Natural killer cell (primary cell): ENCODE results near the gene MPZL2. TPM values are rescaled to one million over a fixed set of nuclear protein-coding genes. Genes with fewer than 3 reads are reported as not detected.
A peak's percentile ranks its signal among the peaks of the same experiment; 100 is the strongest.

Source experiments
- ATAC-seq, 3 donors: fragments of 150-1000 bp in 2 of 3; fragments of 200-7000 bp in 1 of 3; cut with Tn5 transposase; 1 replicate in 1 of 3; 2 replicates in 2 of 3; pipeline ENCODE4 v1.10.0; 2021; ENCODE audit warnings: mild to moderate bottlenecking in 2 of 3, moderate library complexity in 2 of 3
- DNase-seq, 2 donors: peaks; one replicate each; pipeline versions ENCODE4 v3.0.0 to v3.0.0-alpha.2; 2013 to 2021; ENCODE audit warnings: mixed read lengths in 1 of 2
- H3K27ac ChIP-seq: one replicate; pipeline ENCODE4 v1.5.1; 2013; ENCODE audit warnings: mild to moderate bottlenecking, low read length
- H3K27me3 ChIP-seq: one replicate; pipeline ENCODE4 v1.6.1; 2013; ENCODE audit warnings: low read length; ENCODE audit not compliant: control insufficient read depth, insufficient read depth
- H3K36me3 ChIP-seq: one replicate; pipeline ENCODE4 v1.6.1; 2013; ENCODE audit warnings: low read length; ENCODE audit not compliant: control insufficient read depth, insufficient read depth
- H3K4me1 ChIP-seq: one replicate; pipeline ENCODE4 v1.6.1; 2013; ENCODE audit warnings: low read length; ENCODE audit not compliant: control insufficient read depth, insufficient read depth
- H3K4me3 ChIP-seq: one replicate; pipeline ENCODE4 v1.5.1; 2013; ENCODE audit warnings: low read length
- H3K9me3 ChIP-seq: one replicate; pipeline ENCODE4 v1.6.1; 2013; ENCODE audit warnings: low read length; ENCODE audit not compliant: control insufficient read depth, insufficient read depth
- H3K27ac Mint-ChIP-seq, 2 donors: one replicate each; pipeline ENCODE4 v1.8.0; 2022; ENCODE audit warnings: mild to moderate bottlenecking in 2 of 2, mixed read lengths in 2 of 2, moderate library complexity in 1 of 2
- H3K27me3 Mint-ChIP-seq, 2 donors: one replicate each; pipeline ENCODE4 v1.8.0; 2022; ENCODE audit warnings: low read depth in 2 of 2, mixed read lengths in 2 of 2
- H3K36me3 Mint-ChIP-seq: one replicate; pipeline ENCODE4 v1.8.0; 2022; ENCODE audit warnings: mixed read lengths
- H3K4me1 Mint-ChIP-seq, 2 donors: one replicate each; pipeline ENCODE4 v1.8.0; 2022; ENCODE audit warnings: mixed read lengths in 2 of 2
- H3K4me3 Mint-ChIP-seq: one replicate; pipeline ENCODE4 v1.8.0; 2022; ENCODE audit warnings: mild to moderate bottlenecking, moderate library complexity, mixed read lengths
- H3K9me3 Mint-ChIP-seq, 2 donors: one replicate each; pipeline ENCODE4 v1.8.0; 2022; ENCODE audit warnings: mixed read lengths in 2 of 2
- CTCF ChIP-seq: fragments of 200-600 bp; IDR thresholded peaks from one replicate; pipeline ENCODE4 v1.8.0; 2022; ENCODE audit warnings: antibody characterized with exemption
- WGBS: methylation state at CpG from one replicate; pipeline ENCODE4 v1.1.7; 2013; ENCODE audit warnings: missing lambda C conversion rate; ENCODE audit not compliant: insufficient coverage; 5-methylcytosine and 5-hydroxymethylcytosine counted together
- intact Hi-C: fragments of 100-400 bp; cut with micrococcal nuclease; formaldehyde crosslinking; loops from one replicate; pipeline ENCODE4 v1.14.2; 2022
- total RNA-seq, 4 donors: library from RNA; stranded (reverse); fragments of 120-200 nt in 1 of 4; gene quantifications; one replicate each; pipeline versions ENCODE4 v1.2.3 to v1.2.4, GENCODE V29; 2013 to 2022

Gene MPZL2
- total RNA-seq, 3 donors from 2014 or later (not counting 1 experiment from before 2014, with no cell fraction given), result 0.49 to 0.58 TPM; not detected in 1

- TF ChIP-seq CTCF, result no peak
- DNase-seq (no peak), ATAC-seq (no peak)
- Histone ChIP-seq H3K9me3 (no peaks in the 10 kb centered on the region), H3K27ac (no peak overlapping the region), H3K27me3 (peaks cover 2% of the 10 kb centered on the region), H3K4me1 (peaks cover 6% of the 10 kb centered on the region), H3K4me3 (no peak overlapping the region), H3K36me3 (no peaks in the 10 kb centered on the region)
- Mint-ChIP-seq H3K4me1 (peaks cover 2 to 6% of the 10 kb centered on the region in 2 donors), H3K36me3 (no peaks in the 10 kb centered on the region), H3K27ac (no peak overlapping the region), H3K27me3 (peaks cover 9 to 28% of the 10 kb centered on the region in 2 donors), H3K4me3 (no peak overlapping the region), H3K9me3 (peaks cover 0 to 2% of the 10 kb centered on the region in 2 donors)
- 100% methylated on average over 1 of the region's 1 CpG for WGBS
- intact Hi-C loops, result no loop called here
These were observed 5.0 kb downstream of the MPZL2 start for GRCh38 chr11:118259138-118259537.

DNA sequence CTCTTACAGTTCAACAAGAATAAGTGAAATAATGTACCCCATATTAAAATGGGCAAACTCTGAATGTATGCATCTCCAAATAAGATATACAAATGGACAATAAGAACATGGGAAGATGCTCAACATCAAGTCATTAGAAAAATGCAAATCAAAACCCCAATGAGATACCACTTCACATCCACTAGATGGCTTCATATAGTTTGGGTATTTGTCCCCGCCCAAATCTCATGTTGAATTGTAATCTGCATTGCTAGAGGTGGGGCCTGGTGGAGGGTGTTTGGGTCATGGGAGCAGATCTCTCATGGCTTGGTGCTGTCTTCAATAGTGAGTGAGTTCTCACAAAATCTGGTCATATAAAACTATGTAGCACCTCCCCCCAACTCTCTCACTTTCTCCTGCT is 5.7 kb downstream of the MPZL2 start:
- Histone ChIP-seq H3K9me3 (no peaks in the 10 kb centered on the region), H3K27me3 (peaks cover 2% of the 10 kb centered on the region), H3K36me3 (no peaks in the 10 kb centered on the region), H3K4me1 (no peaks in the 10 kb centered on the region), H3K27ac (no peak overlapping the region), H3K4me3 (no peak overlapping the region)
- Mint-ChIP-seq H3K27me3 (peaks cover 8 to 21% of the 10 kb centered on the region in 2 donors), H3K36me3 (no peaks in the 10 kb centered on the region), H3K9me3 (peaks cover 0 to 2% of the 10 kb centered on the region in 2 donors), H3K4me3 (no peak overlapping the region), H3K4me1 (no peaks in the 10 kb centered on the region), H3K27ac (no peak overlapping the region)
- DNase-seq (peak in 1 of 2 donors; percentile 38), ATAC-seq (peak in 2 of 3 donors; percentile 30 to 50)
- intact Hi-C loops, result no loop called here
- no CpG with 5 or more reads among the region's 1 CpG for WGBS
- no peak for TF ChIP-seq CTCF

DNA sequence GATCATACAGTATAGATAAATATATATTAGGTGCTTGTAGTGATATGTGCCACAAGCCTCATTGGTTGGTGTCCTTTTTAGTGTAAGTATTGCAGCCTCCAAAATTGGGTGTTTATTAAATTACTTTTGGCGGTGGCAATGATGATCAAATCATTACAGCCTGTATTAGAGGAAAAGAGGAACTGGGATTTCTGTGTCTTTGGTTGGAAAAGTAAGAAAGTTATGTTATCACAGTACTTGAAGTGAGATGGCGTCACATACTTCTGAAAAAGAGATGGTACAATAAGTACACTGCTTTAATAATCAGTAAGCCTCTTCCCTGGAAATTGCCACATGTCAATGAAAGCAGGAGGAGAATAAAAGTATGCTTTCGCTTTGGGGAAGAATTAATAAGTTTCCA is 11.4 kb downstream of the MPZL2 start:
- Mint-ChIP-seq H3K27ac (peak overlapping the region; percentile 98), H3K4me1 (peaks cover 17% of the 10 kb centered on the region in 2 donors), H3K36me3 (no peaks in the 10 kb centered on the region), H3K9me3 (no peaks in the 10 kb centered on the region), H3K27me3 (no peaks in the 10 kb centered on the region), H3K4me3 (peak overlapping the region; percentile 98)
- ATAC-seq (no peak), DNase-seq (no peak)
- Histone ChIP-seq H3K4me1 (peaks cover 8% of the 10 kb centered on the region), H3K9me3 (no peaks in the 10 kb centered on the region), H3K36me3 (no peaks in the 10 kb centered on the region), H3K4me3 (peak overlapping the region; percentile 82), H3K27me3 (no peaks in the 10 kb centered on the region), H3K27ac (peak overlapping the region; percentile 95)
- 61% methylated on average over 2 of the region's 3 CpGs for WGBS
- TF ChIP-seq CTCF, result no peak
- intact Hi-C loops, result loop anchor here (1.0 to 5.0 kb wide), 3 partner anchors 11 to 105 kb away; partner anchors contain the start of gene UBE4A
